Measurements from ENCODE around the gene RIT1. TPM values are rescaled to one million over a fixed set of nuclear protein-coding genes. Genes with fewer than 3 reads are reported as not detected.

The RIT1 gene
- total and polyA plus RNA-seq, 2 of the 13 experiments (the other 11 are each of a cell fraction or from before 2014, with no cell fraction given), result 12.2 to 32.2 TPM

GRCh38 chr1:155940482-155940992 lies 29.4 kb upstream of the RIT1 start (continued):
- TF ChIP-seq SMAD1 (CRISPR knock-in tag; IDR thresholded peaks at IDR 0.05; ENCODE audit: borderline replicate concordance, low read depth) (no peak), ZNF441 (CRISPR knock-in tag; IDR thresholded peaks at IDR 0.05; ENCODE audit: borderline replicate concordance) (peak; percentile 36; the same call in 1 of the 2 replicates), ATF4 (CRISPR knock-in tag; IDR thresholded peaks at IDR 0.05) (no peak), HDAC2 (CRISPR knock-in tag; IDR thresholded peaks at IDR 0.05) (peak; percentile 53), ZNF124 (CRISPR knock-in tag; IDR thresholded peaks at IDR 0.05) (no peak), SRY (CRISPR knock-in tag; IDR thresholded peaks at IDR 0.05) (no peak), HOXA3 (CRISPR knock-in tag; IDR thresholded peaks at IDR 0.05) (peak; percentile 80), ARHGAP35 (CRISPR knock-in tag; IDR thresholded peaks at IDR 0.05; ENCODE audit: borderline replicate concordance) (0 out of 2 replicates have a peak, but pooled peaks have one; percentile 14), ATF1 (CRISPR knock-in tag; IDR thresholded peaks at IDR 0.05) (no peak), GTF3A (CRISPR knock-in tag; conservative IDR thresholded peaks at IDR 0.05) (no peak), ZMYM4 (CRISPR knock-in tag; IDR thresholded peaks at IDR 0.05) (0 out of 2 replicates have a peak, but pooled peaks have one; percentile 9), GATAD2A (CRISPR knock-in tag; IDR thresholded peaks at IDR 0.05) (peak; percentile 87), GMEB1 (CRISPR knock-in tag; IDR thresholded peaks at IDR 0.05; ENCODE audit: borderline replicate concordance) (no peak), JUND (CRISPR knock-in tag; IDR thresholded peaks at IDR 0.05) (no peak), ZNF891 (CRISPR knock-in tag; IDR thresholded peaks at IDR 0.05) (no peak), ZNF362 (CRISPR knock-in tag; IDR thresholded peaks at IDR 0.05; ENCODE audit: borderline replicate concordance) (peak; percentile 87), ZNF530 (CRISPR knock-in tag; IDR thresholded peaks at IDR 0.05; ENCODE audit: low read depth) (no peak), ZGPAT (CRISPR knock-in tag; IDR thresholded peaks at IDR 0.05) (peak; percentile 23; the same call in 1 of the 2 replicates), AHDC1 (CRISPR knock-in tag; IDR thresholded peaks at IDR 0.05; ENCODE audit: borderline replicate concordance) (peak; percentile 68; the same call in 1 of the 2 replicates), ZNF382 (CRISPR knock-in tag; IDR thresholded peaks at IDR 0.05; ENCODE audit: borderline replicate concordance) (no peak)
